ENCODE data around the gene PRR12.
A peak's percentile ranks its signal among the peaks of the same experiment; 100 is the strongest.

The PRR12 gene

GRCh38 chr19:49546825-49547565 lies 44.0 kb upstream of the PRR12 start:
- H3K4me1 Mint-ChIP-seq: peaks cover 37% of the 10 kb centered on the region
- H3K27ac Mint-ChIP-seq: peak overlapping the region; percentile 88
- H3K27me3 Mint-ChIP-seq (ENCODE audit: low read depth, poor library complexity): peaks cover 3% of the 10 kb centered on the region
- DNase-seq: peak; percentile 80
- H3K36me3 Mint-ChIP-seq (ENCODE audit: low read depth): peaks cover 6% of the 10 kb centered on the region
- TF ChIP-seq CTCF (IDR thresholded peaks at IDR 0.05): peak; percentile 84
- H3K4me3 Mint-ChIP-seq: peak overlapping the region; percentile 53
- H3K9me3 Mint-ChIP-seq: no peaks in the 10 kb centered on the region

- TF ChIP-seq CTCF (IDR thresholded peaks at IDR 0.05): no peak
- no peak for DNase-seq
- peaks cover 17% of the 10 kb centered on the region for H3K36me3 Mint-ChIP-seq (ENCODE audit: low read depth)
- no peaks in the 10 kb centered on the region for H3K9me3 Mint-ChIP-seq
- peak overlapping the region; percentile 86 for H3K27ac Mint-ChIP-seq
- H3K4me3 Mint-ChIP-seq: no peak overlapping the region
- H3K4me1 Mint-ChIP-seq: peaks cover 18% of the 10 kb centered on the region
- H3K27me3 Mint-ChIP-seq (ENCODE audit: low read depth, poor library complexity): peaks cover 7% of the 10 kb centered on the region
Measured at GRCh38 chr19:49549045-49549444, 41.9 kb upstream of the PRR12 start.

GRCh38 chr19:49551531-49551930 lies 39.5 kb upstream of the PRR12 start:
- H3K4me3 Mint-ChIP-seq: no peak overlapping the region

GRCh38 chr19:49552749-49553148 lies 38.2 kb upstream of the PRR12 start:
- H3K27me3 Mint-ChIP-seq (ENCODE audit: low read depth, poor library complexity): peaks cover 3% of the 10 kb centered on the region
- H3K27ac Mint-ChIP-seq: peak overlapping the region; percentile 16
- no peak overlapping the region for H3K4me3 Mint-ChIP-seq
- no peaks in the 10 kb centered on the region for H3K9me3 Mint-ChIP-seq
- TF ChIP-seq CTCF (IDR thresholded peaks at IDR 0.05): no peak
- no peak for DNase-seq
- H3K4me1 Mint-ChIP-seq: peaks cover 5% of the 10 kb centered on the region
- peaks cover 36% of the 10 kb centered on the region for H3K36me3 Mint-ChIP-seq (ENCODE audit: low read depth)

More at GRCh38 chr19:49551531-49551930, 39.5 kb upstream of the PRR12 start:
- peaks cover 10% of the 10 kb centered on the region for H3K4me1 Mint-ChIP-seq
- no peak for DNase-seq
- H3K36me3 Mint-ChIP-seq (ENCODE audit: low read depth): peaks cover 30% of the 10 kb centered on the region
- no peak for TF ChIP-seq CTCF (IDR thresholded peaks at IDR 0.05)
- peaks cover 3% of the 10 kb centered on the region for H3K27me3 Mint-ChIP-seq (ENCODE audit: low read depth, poor library complexity)
- H3K27ac Mint-ChIP-seq: no peak overlapping the region
- H3K9me3 Mint-ChIP-seq: no peaks in the 10 kb centered on the region

GRCh38 chr19:49553451-49554271 lies 37.3 kb upstream of the PRR12 start:
- peaks cover 6% of the 10 kb centered on the region for H3K4me1 Mint-ChIP-seq
- H3K27me3 Mint-ChIP-seq (ENCODE audit: low read depth, poor library complexity): peaks cover 3% of the 10 kb centered on the region
- DNase-seq: no peak
- H3K9me3 Mint-ChIP-seq: no peaks in the 10 kb centered on the region
- H3K4me3 Mint-ChIP-seq: no peak overlapping the region
- TF ChIP-seq CTCF (IDR thresholded peaks at IDR 0.05): no peak
- H3K36me3 Mint-ChIP-seq (ENCODE audit: low read depth): peaks cover 43% of the 10 kb centered on the region
- H3K27ac Mint-ChIP-seq: peak overlapping the region; percentile 34

Data from nephron progenitor cell (in vitro differentiated cells).